HepG2 (cell line): Measurements from ENCODE around the gene VAMP8. TPM values are rescaled to one million over a fixed set of nuclear protein-coding genes. Genes with fewer than 3 reads are reported as not detected.

Source experiments
- ARNTL ChIP-seq: sonication (generic); formaldehyde crosslinking; IDR thresholded peaks from 2 replicates; pipeline ENCODE4 v1.4.0; 2020; ENCODE audit warnings: mild to moderate bottlenecking, missing genetic modification reagents
- CHD4 ChIP-seq: fragments of 200-600 bp; sonication (generic); IDR thresholded peaks from 2 replicates; pipeline ENCODE4 v1.7.0; 2017; ENCODE audit warnings: mild to moderate bottlenecking, low read length, borderline replicate concordance
- EP300 ChIP-seq, 3 experiments: sonication (generic) in 1 of 3; formaldehyde crosslinking in 1 of 3; IDR thresholded peaks; 2 replicates each; pipeline versions ENCODE4 v1.5.1 to v1.6.1; 2011 to 2020; ENCODE audit warnings: low read depth in 2 of 3, low read length in 2 of 3, borderline replicate concordance in 1 of 3, improper control_type of control experiment in 1 of 3, mild to moderate bottlenecking in 1 of 3, missing genetic modification reagents in 1 of 3, moderate library complexity in 1 of 3
- FOXK1 ChIP-seq: sonication (generic); formaldehyde crosslinking; IDR thresholded peaks from 2 replicates; pipeline ENCODE4 v1.4.0; 2020; ENCODE audit warnings: low read depth, missing genetic modification reagents, borderline replicate concordance
- FOXM1 ChIP-seq: sonication (generic); formaldehyde crosslinking; IDR thresholded peaks from 2 replicates; pipeline ENCODE4 v1.5.0; 2020; ENCODE audit warnings: missing genetic modification reagents
- MED13 ChIP-seq: sonication (generic); formaldehyde crosslinking; IDR thresholded peaks from 2 replicates; pipeline ENCODE4 v1.5.0; 2020; ENCODE audit warnings: missing genetic modification reagents
- MTF1 ChIP-seq: sonication (generic); formaldehyde crosslinking; IDR thresholded peaks from 2 replicates; pipeline ENCODE4 v1.5.0; 2020; ENCODE audit warnings: missing genetic modification reagents
- RBFOX2 ChIP-seq: fragments of 200-400 bp; formaldehyde crosslinking; IDR thresholded peaks from 2 replicates; pipeline ENCODE4 v1.6.1; 2017; ENCODE audit warnings: low read depth, mild to moderate bottlenecking, low read length
- SP2 ChIP-seq: sonication (generic); formaldehyde crosslinking; IDR thresholded peaks from 2 replicates; pipeline ENCODE4 v1.5.1; 2020; ENCODE audit warnings: mild to moderate bottlenecking, missing genetic modification reagents
- ZFP36L1 ChIP-seq: sonication (generic); formaldehyde crosslinking; IDR thresholded peaks from 2 replicates; pipeline ENCODE4 v1.8.0; 2022; ENCODE audit warnings: mild to moderate bottlenecking, missing genetic modification reagents, moderate library complexity
- ZFYVE20 ChIP-seq: sonication (generic); formaldehyde crosslinking; IDR thresholded peaks from 2 replicates; pipeline ENCODE4 v1.8.0; 2023; ENCODE audit warnings: low read depth, mild to moderate bottlenecking, moderate library complexity, missing genetic modification reagents, borderline replicate concordance
- ZNF136 ChIP-seq: sonication (generic); formaldehyde crosslinking; IDR thresholded peaks from 2 replicates; pipeline ENCODE4 v1.8.1; 2022; ENCODE audit warnings: low read depth, mild to moderate bottlenecking, moderate library complexity, missing genetic modification reagents
- ZNF30 ChIP-seq: sonication (generic); formaldehyde crosslinking; IDR thresholded peaks from 2 replicates; pipeline ENCODE4 v1.5.0; 2020; ENCODE audit warnings: mild to moderate bottlenecking, missing genetic modification reagents
- ZNF382 ChIP-seq: sonication (generic); formaldehyde crosslinking; IDR thresholded peaks from 2 replicates; pipeline ENCODE4 v1.5.0; 2020; ENCODE audit warnings: missing genetic modification reagents, mild to moderate bottlenecking, borderline replicate concordance
- ZNF724P ChIP-seq: sonication (generic); formaldehyde crosslinking; IDR thresholded peaks from 2 replicates; pipeline ENCODE4 v1.8.0; 2022; ENCODE audit warnings: missing genetic modification reagents, borderline replicate concordance
- ZNF781 ChIP-seq: sonication (generic); formaldehyde crosslinking; IDR thresholded peaks from 2 replicates; pipeline ENCODE4 v1.5.1; 2020; ENCODE audit warnings: borderline replicate concordance, mild to moderate bottlenecking, missing genetic modification reagents; ENCODE audit errors: not compliant biosample characterization
- polyA plus RNA-seq, 8 experiments: library from polyadenylated mRNA; depleted of rRNA in 3 of 8; stranded (reverse) in 7 of 8; unstranded in 1 of 8; fragments of >200 nt; fragmentation: Illumina TruSeq in 4 of 8; extraction: Trizol in 4 of 8; gene quantifications; 2 replicates each; pipeline versions ENCODE4 v1.2.1 to v1.2.3, GENCODE V29; 2011 to 2016; ENCODE audit warnings: low read depth in 4 of 8, missing spikeins in 1 of 8, mixed read lengths in 1 of 8; ENCODE audit not compliant: insufficient read depth in 1 of 8
- total RNA-seq, 5 experiments: library from RNA; depleted of rRNA; stranded (reverse); fragments of >200 nt; fragmentation: Illumina TruSeq; extraction: Trizol; gene quantifications; 2 replicates each; pipeline ENCODE4 v1.2.3, GENCODE V29; 2016; ENCODE audit warnings: low read depth in 1 of 5
- TF ChIP-seq, protein P1 (sequence below): sonication (generic); formaldehyde crosslinking; conservative IDR thresholded peaks from 2 replicates; pipeline ENCODE4 v1.4.0; 2020; ENCODE audit warnings: missing genetic modification reagents
- TF ChIP-seq, protein P2 (sequence below): IDR thresholded peaks from 2 replicates; pipeline ENCODE4 v1.6.1; 2016; ENCODE audit warnings: missing compliant biosample characterization, missing genetic modification reagents, borderline replicate concordance
- TF ChIP-seq, protein P3 (sequence below): sonication (generic); formaldehyde crosslinking; IDR thresholded peaks from 2 replicates; pipeline ENCODE4 v1.5.0; 2020; ENCODE audit warnings: missing genetic modification reagents
- TF ChIP-seq, protein P4 (sequence below): sonication (generic); formaldehyde crosslinking; conservative IDR thresholded peaks from 2 replicates; pipeline ENCODE4 v1.8.0; 2022; ENCODE audit warnings: missing genetic modification reagents
- TF ChIP-seq, protein P5 (sequence below): fragments of 450-650 bp; IDR thresholded peaks from 2 replicates; pipeline ENCODE4 v1.6.1; 2017

The VAMP8 gene
- total and polyA plus RNA-seq, 2 of the 13 experiments (the other 11 are each of a cell fraction or from before 2014, with no cell fraction given) = 83.3 to 157 TPM

DNA sequence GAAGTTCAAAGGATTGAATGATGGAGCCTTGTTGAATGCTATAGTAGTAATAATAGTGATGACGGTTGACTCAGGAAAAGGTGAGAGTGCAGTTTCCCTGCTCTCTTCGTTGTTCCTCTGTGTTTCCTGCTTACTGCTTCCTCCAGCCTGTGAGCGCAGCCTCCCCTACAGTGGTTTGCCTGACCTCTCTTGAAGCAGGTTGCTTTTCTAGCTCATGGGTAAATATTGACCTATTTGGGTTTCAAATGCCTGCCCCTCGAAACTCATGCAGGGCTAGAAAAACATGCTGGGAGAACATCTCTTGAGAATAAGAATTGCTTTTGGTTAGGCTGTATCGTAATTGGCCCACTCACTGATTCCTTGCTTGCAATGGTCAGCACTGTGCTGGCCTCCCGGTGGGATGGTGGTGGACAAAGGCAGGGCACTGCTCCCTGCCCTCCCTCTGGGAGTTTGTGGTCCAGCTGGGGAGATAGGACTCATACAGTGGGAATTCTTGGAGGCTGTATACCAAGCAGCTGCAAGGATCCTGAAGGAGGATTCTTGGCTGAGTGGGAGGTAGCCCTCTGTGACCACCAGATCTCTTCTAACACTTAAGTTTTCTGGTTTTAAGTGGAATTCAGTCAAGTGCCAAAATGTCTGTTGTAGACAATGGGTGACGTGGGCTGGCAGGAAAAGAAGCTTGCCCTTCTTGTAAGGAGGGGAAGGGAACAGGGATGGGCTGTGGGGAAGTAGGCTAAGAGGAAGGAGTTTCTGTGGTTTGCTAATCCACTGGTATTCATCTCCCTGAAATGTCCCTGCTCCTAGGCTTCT, 12.8 kb downstream of the VAMP8 start (continued):
- TF ChIP-seq SP2 (no peak), MED13 (CRISPR knock-in tag) (no peak), CHD4 (no peak), FOXK1 (peak; percentile 44; the same call in 1 of the 2 replicates), FOXM1 (CRISPR knock-in tag) (no peak), RBFOX2 (no peak), ZNF781 (CRISPR knock-in tag) (no peak), ZFP36L1 (CRISPR knock-in tag) (no peak), ZNF136 (CRISPR knock-in tag) (0 out of 2 replicates have a peak, but pooled peaks have one; percentile 62), ZNF724P (CRISPR knock-in tag) (peak; percentile 60; the same call in 1 of the 2 replicates), MTF1 (CRISPR knock-in tag) (no peak), ZFYVE20 (no peak), ZNF30 (CRISPR knock-in tag) (no peak), ARNTL (CRISPR knock-in tag) (peak; percentile 70), EP300 (IDR thresholded peaks at IDR 0.05; ENCODE audit: low read depth in 2 of 2, low read length in 2 of 2) (peak in 1 of 2 experiments; percentile 73; a peak in 1 of 4 replicates), EP300 (CRISPR knock-in tag; IDR thresholded peaks at IDR 0.05; ENCODE audit: borderline replicate concordance) (no peak), ZNF382 (CRISPR knock-in tag) (no peak)
- TF ChIP-seq, protein P1, sequence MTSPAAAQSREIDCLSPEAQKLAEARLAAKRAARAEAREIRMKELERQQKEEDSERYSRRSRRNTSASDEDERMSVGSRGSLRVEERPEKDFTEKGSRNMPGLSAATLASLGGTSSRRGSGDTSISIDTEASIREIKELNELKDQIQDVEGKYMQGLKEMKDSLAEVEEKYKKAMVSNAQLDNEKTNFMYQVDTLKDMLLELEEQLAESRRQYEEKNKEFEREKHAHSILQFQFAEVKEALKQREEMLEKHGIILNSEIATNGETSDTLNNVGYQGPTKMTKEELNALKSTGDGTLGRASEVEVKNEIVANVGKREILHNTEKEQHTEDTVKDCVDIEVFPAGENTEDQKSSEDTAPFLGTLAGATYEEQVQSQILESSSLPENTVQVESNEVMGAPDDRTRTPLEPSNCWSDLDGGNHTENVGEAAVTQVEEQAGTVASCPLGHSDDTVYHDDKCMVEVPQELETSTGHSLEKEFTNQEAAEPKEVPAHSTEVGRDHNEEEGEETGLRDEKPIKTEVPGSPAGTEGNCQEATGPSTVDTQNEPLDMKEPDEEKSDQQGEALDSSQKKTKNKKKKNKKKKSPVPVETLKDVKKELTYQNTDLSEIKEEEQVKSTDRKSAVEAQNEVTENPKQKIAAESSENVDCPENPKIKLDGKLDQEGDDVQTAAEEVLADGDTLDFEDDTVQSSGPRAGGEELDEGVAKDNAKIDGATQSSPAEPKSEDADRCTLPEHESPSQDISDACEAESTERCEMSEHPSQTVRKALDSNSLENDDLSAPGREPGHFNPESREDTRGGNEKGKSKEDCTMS (CRISPR knock-in tag) = no peak
- TF ChIP-seq, protein P2, sequence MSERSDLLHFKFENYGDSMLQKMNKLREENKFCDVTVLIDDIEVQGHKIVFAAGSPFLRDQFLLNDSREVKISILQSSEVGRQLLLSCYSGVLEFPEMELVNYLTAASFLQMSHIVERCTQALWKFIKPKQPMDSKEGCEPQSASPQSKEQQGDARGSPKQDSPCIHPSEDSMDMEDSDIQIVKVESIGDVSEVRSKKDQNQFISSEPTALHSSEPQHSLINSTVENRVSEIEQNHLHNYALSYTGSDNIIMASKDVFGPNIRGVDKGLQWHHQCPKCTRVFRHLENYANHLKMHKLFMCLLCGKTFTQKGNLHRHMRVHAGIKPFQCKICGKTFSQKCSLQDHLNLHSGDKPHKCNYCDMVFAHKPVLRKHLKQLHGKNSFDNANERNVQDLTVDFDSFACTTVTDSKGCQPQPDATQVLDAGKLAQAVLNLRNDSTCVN = peak; percentile 100
- TF ChIP-seq, protein P3, sequence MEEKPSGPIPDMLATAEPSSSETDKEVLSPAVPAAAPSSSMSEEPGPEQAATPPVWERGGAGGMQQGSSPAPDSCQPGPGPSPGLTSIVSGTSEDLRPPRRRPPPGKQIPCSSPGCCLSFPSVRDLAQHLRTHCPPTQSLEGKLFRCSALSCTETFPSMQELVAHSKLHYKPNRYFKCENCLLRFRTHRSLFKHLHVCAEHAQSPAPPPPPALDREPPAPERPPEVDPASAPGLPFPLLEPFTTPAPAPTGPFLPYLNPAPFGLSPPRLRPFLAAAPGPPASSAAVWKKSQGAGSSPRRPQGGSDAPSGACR = no peak
- TF ChIP-seq, protein P4, sequence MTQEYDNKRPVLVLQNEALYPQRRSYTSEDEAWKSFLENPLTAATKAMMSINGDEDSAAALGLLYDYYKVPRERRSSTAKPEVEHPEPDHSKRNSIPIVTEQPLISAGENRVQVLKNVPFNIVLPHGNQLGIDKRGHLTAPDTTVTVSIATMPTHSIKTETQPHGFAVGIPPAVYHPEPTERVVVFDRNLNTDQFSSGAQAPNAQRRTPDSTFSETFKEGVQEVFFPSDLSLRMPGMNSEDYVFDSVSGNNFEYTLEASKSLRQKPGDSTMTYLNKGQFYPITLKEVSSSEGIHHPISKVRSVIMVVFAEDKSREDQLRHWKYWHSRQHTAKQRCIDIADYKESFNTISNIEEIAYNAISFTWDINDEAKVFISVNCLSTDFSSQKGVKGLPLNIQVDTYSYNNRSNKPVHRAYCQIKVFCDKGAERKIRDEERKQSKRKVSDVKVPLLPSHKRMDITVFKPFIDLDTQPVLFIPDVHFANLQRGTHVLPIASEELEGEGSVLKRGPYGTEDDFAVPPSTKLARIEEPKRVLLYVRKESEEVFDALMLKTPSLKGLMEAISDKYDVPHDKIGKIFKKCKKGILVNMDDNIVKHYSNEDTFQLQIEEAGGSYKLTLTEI (CRISPR knock-in tag) = no peak
- TF ChIP-seq, protein P5, sequence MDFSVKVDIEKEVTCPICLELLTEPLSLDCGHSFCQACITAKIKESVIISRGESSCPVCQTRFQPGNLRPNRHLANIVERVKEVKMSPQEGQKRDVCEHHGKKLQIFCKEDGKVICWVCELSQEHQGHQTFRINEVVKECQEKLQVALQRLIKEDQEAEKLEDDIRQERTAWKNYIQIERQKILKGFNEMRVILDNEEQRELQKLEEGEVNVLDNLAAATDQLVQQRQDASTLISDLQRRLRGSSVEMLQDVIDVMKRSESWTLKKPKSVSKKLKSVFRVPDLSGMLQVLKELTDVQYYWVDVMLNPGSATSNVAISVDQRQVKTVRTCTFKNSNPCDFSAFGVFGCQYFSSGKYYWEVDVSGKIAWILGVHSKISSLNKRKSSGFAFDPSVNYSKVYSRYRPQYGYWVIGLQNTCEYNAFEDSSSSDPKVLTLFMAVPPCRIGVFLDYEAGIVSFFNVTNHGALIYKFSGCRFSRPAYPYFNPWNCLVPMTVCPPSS = no peak
